Right cardiac atrium (tissue), 5 donors: ENCODE measurements around the gene CCDC107. TPM values are rescaled to one million over a fixed set of nuclear protein-coding genes. Genes with fewer than 3 reads are reported as not detected.
A peak's percentile ranks its signal among the peaks of the same experiment; 100 is the strongest.
"Not testable (repeated sequence)": the region's sequence is repeated elsewhere in the genome, so short reads cannot be mapped to it uniquely, and the experiment has no call there.

ENCODE experiments used
- ATAC-seq, 2 donors: fragments of 200-7000 bp; cut with Tn5 transposase; one replicate each; pipeline versions ENCODE4 v1.8.0 to v1.9.1; 2020; ENCODE audit warnings: moderate library complexity in 2 of 2, mild to moderate bottlenecking in 1 of 2
- DNase-seq, 3 donors: peaks; one replicate each; pipeline ENCODE4 v3.0.0-alpha.2; 2020
- H3K27ac ChIP-seq: one replicate; pipeline ENCODE4 v1.5.1; 2013; ENCODE audit warnings: mild to moderate bottlenecking, low read length, control low read depth, moderate library complexity
- H3K27me3 ChIP-seq: one replicate; pipeline ENCODE4 v1.6.1; 2013; ENCODE audit not compliant: control insufficient read depth, insufficient read depth
- H3K4me1 ChIP-seq: one replicate; pipeline ENCODE4 v1.6.1; 2013; ENCODE audit warnings: low read length; ENCODE audit not compliant: control insufficient read depth, insufficient read depth
- H3K4me3 ChIP-seq: one replicate; pipeline ENCODE4 v1.5.1; 2013; ENCODE audit warnings: low read length, control low read depth
- H3K9me3 ChIP-seq: one replicate; pipeline ENCODE4 v1.6.1; 2013; ENCODE audit warnings: low read length; ENCODE audit not compliant: control insufficient read depth
- WGBS: extraction: QIAGEN DNeasy Blood & Tissue Kit; methylation state at CpG from one replicate; pipeline ENCODE4 v1.1.7; 2013; 5-methylcytosine and 5-hydroxymethylcytosine counted together
- intact Hi-C, 4 donors: fragments of 100-400 bp; cut with DNase I; formaldehyde crosslinking; loops; one replicate each; pipeline versions ENCODE4 v1.11.0 to v1.14.0; 2022 to 2023
- long read RNA-seq, 4 donors: library from polyadenylated mRNA; unstranded; transcript quantifications; one replicate each; pipeline ENCODE4 v2.0.0, GENCODE V29; 2020 to 2021
- polyA plus RNA-seq: library from polyadenylated mRNA; stranded (reverse); fragments of 200-250 nt; gene quantifications from one replicate; pipeline ENCODE4 v1.2.3, GENCODE V29; 2013
- total RNA-seq, 4 donors: library from RNA; stranded (reverse); fragmentation: NEBNext Ultra II Directional; extraction: Animal tissue kit (Norgen Biotek cat#: 25700); gene quantifications; one replicate each; pipeline ENCODE4 v1.2.1, GENCODE V29; 2021
- donor health status: healthy with polysubstance abuse.
- donor health status: DM: no; HTN: yes; CAD: no.
- donor health status: DM: no; HTN: no; CAD: no.
- donor health status: DM: no; HTN: yes; CAD: no; lungs with severe emphysema.
- donor health status: DM: yes; HTN: yes; CAD: no.

CCDC107 gene, protein sequence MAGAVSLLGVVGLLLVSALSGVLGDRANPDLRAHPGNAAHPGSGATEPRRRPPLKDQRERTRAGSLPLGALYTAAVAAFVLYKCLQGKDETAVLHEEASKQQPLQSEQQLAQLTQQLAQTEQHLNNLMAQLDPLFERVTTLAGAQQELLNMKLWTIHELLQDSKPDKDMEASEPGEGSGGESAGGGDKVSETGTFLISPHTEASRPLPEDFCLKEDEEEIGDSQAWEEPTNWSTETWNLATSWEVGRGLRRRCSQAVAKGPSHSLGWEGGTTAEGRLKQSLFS
- total RNA-seq (10 to 100 TPM; 54.7 to 61.6 (median 60.1) TPM), polyA plus RNA-seq (75.0 TPM)
- long read RNA-seq, donor 1, transcript CCDC107-204 (6 exons, 1,173 nt): major isoform, 46 of 107 reads
- long read RNA-seq, donor 1, transcript CCDC107-206 (5 exons, 1,242 nt): minor isoform, 40 of 107 reads
- long read RNA-seq, donor 1, transcript CCDC107-202 (4 exons, 1,016 nt): minor isoform, 10 of 107 reads
- long read RNA-seq, donor 1, partial matches to known transcripts: 1 of 107 reads
- long read RNA-seq, donor 1, other reads (novel, unspliced or antisense): 9 of 107 reads
- long read RNA-seq, donor 2, transcript CCDC107-206 (5 exons, 1,242 nt): major isoform, 26 of 77 reads
- long read RNA-seq, donor 2, transcript CCDC107-202 (4 exons, 1,016 nt): minor isoform, 7 of 77 reads
- long read RNA-seq, donor 2, transcript CCDC107-204 (6 exons, 1,173 nt): minor isoform, 21 of 77 reads
- long read RNA-seq, donor 2, transcript CCDC107-203 (5 exons, 899 nt): minor isoform, 5 of 77 reads
- long read RNA-seq, donor 2, partial matches to known transcripts: 0 of 77 reads
- long read RNA-seq, donor 2, other reads (novel, unspliced or antisense): 17 of 77 reads
- long read RNA-seq, donor 3, transcript CCDC107-202 (4 exons, 1,016 nt): minor isoform, 14 of 136 reads
- long read RNA-seq, donor 3, transcript CCDC107-204 (6 exons, 1,173 nt): minor isoform, 41 of 136 reads
- long read RNA-seq, donor 3, transcript CCDC107-206 (5 exons, 1,242 nt): major isoform, 49 of 136 reads
- long read RNA-seq, donor 3, partial matches to known transcripts: 11 of 136 reads
- long read RNA-seq, donor 3, other reads (novel, unspliced or antisense): 21 of 136 reads
- long read RNA-seq, donor 4, transcript CCDC107-204 (6 exons, 1,173 nt): major isoform, 26 of 59 reads
- long read RNA-seq, donor 4, transcript CCDC107-206 (5 exons, 1,242 nt): minor isoform, 17 of 59 reads
- long read RNA-seq, donor 4, transcript CCDC107-202 (4 exons, 1,016 nt): minor isoform, 5 of 59 reads
- long read RNA-seq, donor 4, partial matches to known transcripts: 3 of 59 reads
- long read RNA-seq, donor 4, other reads (novel, unspliced or antisense): 6 of 59 reads

DNA sequence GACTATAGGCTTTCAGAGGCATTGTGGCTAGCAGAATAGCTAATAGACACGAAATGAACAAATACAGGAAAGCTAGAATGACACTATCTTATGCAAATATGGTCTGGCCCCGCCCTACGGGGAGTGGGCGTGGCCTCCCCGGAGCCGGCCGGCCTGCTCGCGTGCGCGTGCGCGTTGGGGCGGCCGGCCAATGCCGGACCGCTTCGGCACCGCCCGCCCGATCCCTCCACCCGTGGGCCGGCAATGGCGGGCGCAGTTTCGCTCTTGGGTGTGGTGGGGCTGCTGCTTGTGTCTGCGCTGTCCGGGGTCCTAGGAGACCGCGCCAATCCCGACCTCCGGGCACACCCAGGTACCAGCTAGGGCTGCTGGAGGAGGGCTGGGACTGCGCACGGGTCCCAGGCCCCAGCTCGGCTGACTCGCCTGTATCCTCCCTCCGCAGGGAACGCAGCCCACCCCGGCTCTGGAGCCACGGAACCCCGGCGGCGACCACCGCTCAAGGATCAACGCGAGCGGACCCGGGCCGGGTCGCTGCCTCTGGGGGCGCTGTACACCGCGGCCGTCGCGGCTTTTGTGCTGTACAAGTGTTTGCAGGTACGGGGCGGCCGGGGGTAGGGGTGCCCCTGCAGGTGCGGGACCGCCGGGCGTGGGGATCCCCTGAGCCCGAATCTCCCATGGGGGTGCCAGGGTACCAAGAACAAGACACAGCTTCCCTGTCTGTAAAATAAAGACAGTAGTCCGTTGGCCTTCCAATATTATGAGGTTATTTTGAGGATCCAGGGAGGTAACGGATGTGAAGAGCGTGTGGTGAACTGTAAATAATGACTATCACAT is at the start of gene CCDC107:
CCDC107 (plus strand) TSS at position 156 of the 831 bp plus-strand sequence; CDS start at position 244, 88 bp downstream.
- no peaks in the 10 kb centered on the region for H3K9me3 ChIP-seq
- H3K4me1 ChIP-seq: no peaks in the 10 kb centered on the region
- peak within 1 kb of the TSS; percentile 85 for H3K4me3 ChIP-seq
- peak within 1 kb of the TSS; percentile 99 for H3K27ac ChIP-seq
- H3K27me3 ChIP-seq: no peaks in the 10 kb centered on the region
- intact Hi-C loops: loop anchor here in 1 of 4 donors (5.0 kb wide), 1 partner anchor 89 kb away; the partner anchor contains the start of genes GBA2 and RGP1
- ATAC-seq (peak; percentile 84 to 86), DNase-seq (peak; percentile 88 to 95 (median 95))
- under 1% methylated on average over 67 of the region's 67 CpGs for WGBS

DNA sequence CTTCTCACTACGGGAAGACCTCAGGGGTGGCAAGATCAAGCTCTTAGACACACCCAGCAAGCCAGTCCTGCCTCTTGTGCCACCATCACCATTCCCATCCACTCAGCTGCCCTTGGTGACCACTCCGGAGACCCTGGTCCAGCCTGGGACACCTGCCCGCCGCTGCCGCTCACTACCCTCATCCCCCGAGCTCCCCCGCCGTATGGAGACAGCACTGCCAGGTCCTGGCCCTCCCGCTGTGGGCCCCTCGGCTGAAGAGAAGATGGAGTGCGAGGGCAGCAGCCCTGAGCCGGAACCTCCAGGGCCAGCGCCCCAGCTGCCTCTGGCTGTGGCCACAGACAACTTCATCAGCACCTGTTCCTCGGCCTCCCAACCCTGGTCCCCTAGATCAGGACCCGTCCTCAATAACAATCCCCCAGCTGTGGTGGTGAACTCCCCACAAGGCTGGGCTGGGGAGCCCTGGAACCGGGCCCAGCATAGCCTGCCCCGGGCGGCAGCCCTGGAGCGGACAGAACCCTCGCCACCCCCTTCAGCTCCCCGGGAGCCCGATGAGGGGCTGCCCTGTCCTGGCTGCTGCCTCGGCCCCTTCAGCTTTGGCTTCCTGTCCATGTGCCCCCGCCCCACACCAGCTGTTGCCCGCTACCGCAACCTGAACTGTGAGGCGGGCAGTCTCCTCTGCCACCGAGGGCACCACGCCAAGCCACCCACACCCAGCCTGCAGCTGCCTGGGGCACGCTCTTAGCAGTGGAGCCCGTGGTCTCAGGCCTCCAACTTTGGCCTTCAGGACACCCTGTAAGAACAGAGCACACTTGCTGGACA is 48.9 kb upstream of the CCDC107 start:
- Histone ChIP-seq H3K27me3 (no peaks in the 10 kb centered on the region), H3K4me3 (no peak overlapping the region), H3K4me1 (peaks cover 3% of the 10 kb centered on the region), H3K27ac (no peak overlapping the region), H3K9me3 (no peaks in the 10 kb centered on the region)
- intact Hi-C loops: no loop called here
- WGBS: 89% methylated on average over 31 of the region's 31 CpGs
- ATAC-seq: no peak
- DNase-seq: peak; percentile 38 to 65 (median 60)

DNA sequence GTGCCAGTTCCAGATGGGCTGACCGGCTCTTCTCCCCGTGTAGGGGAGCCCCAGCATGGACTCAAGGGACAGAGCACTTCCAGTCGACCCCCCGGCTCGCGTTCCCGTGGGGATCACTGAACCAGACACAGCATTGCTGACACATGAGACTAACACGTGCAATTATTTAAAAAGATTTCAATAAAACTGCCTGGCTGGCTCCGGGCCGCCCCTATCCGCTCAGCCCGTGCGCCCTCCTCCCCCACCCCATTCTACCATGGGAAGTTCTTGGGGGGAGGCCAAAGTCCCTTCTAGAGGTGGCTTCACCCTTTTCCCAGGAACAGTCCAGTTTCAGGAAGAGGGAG is 48.3 kb upstream of the CCDC107 start:
- no peak overlapping the region for H3K4me3 ChIP-seq
- 81% methylated on average over 13 of the region's 13 CpGs for WGBS
- ATAC-seq (no peak), DNase-seq (no peak)
- no peaks in the 10 kb centered on the region for H3K9me3 ChIP-seq
- no peak overlapping the region for H3K27ac ChIP-seq
- H3K27me3 ChIP-seq: no peaks in the 10 kb centered on the region
- H3K4me1 ChIP-seq: peaks cover 3% of the 10 kb centered on the region
- intact Hi-C loops: no loop called here

DNA sequence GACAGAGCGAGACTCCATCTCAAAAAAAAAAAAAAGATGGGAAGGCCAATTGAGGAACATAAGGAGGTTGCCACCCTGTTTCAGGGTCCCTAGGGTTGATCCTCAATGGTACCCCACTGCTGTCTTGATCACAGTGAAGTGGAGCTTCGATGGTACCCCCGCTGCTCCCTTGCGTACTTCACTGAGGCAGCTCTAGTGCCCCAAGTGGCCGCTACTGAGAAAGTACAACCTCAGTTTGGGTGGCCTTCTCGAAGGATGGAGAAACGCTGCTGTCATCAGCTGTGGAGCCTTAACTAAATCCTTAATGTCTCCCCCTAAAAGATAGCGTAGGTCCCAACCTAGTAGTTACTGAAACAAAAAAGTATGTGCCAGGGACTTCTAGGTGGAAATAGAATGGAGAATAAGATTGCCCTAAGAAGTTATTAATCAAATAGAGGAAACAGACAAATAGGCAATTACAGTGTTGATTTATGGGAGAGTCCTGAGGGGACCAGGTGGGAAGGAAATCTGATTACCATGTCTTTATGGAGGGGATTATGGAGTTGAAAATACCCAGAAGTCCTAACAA is 46.8 kb upstream of the CCDC107 start:
- Histone ChIP-seq H3K4me3 (no peak overlapping the region), H3K27ac (no peak overlapping the region), H3K4me1 (peaks cover 3% of the 10 kb centered on the region), H3K27me3 (no peaks in the 10 kb centered on the region), H3K9me3 (no peaks in the 10 kb centered on the region)
- ATAC-seq (peak; percentile 36 to 58), DNase-seq (peak in 2 of 3 donors; percentile 45 to 75)
- WGBS: 19% methylated on average over 8 of the region's 8 CpGs
- intact Hi-C loops: no loop called here

DNA sequence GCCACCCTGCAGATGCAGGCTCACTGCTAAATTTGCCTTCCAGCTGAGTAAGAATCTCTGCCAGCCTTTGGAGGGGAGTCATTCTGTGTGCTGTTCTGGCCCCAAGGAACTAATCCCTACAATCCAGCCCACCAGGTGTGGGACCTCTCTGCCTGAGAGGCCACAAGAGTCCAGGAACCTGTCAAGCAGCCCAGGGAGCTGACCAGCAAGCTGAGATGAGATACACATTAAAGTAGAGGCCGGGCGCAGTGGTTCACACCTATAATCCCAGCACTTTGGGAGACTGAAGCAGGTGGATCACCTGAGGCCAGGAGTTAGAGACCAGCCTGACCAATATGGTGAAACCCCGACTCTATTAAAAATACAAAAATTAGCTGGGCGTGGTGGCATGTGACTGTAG is 46.0 kb upstream of the CCDC107 start:
- H3K9me3 ChIP-seq, H3K27ac ChIP-seq, H3K4me1 ChIP-seq, H3K27me3 ChIP-seq, H3K4me3 ChIP-seq, intact Hi-C loops, ATAC-seq: not testable (repeated sequence)
- DNase-seq: peak in 1 of 3 donors; percentile 30
- whole genome bisulfite sequencing: 90% methylated on average over 4 of the region's 4 CpGs

DNA sequence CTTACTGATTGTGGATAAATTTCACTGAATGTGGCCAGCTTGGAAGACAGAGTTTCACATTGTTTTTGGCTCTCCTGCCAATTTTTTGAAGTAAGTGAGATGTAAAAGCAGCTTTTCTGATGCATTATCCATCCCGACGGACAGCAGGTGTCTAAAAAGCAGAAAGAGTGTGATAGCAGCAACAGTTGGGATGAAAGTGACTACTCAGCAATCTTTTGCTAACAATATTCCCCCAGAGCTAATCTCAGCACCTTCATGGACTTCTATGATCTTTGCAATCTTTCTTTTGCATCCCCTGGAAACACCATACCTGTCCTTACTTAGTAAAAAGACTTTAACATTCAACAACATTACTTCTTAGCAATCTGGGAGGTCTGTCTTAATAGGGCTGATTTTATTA is 45.2 kb upstream of the CCDC107 start:
- no peak overlapping the region for H3K4me3 ChIP-seq
- H3K27me3 ChIP-seq: no peaks in the 10 kb centered on the region
- ATAC-seq: no peak
- H3K9me3 ChIP-seq: no peaks in the 10 kb centered on the region
- no peak overlapping the region for H3K27ac ChIP-seq
- 93% methylated on average over 2 of the region's 2 CpGs for WGBS
- intact Hi-C loops: no loop called here
- peaks cover 3% of the 10 kb centered on the region for H3K4me1 ChIP-seq
- DNase-seq: no peak

DNA sequence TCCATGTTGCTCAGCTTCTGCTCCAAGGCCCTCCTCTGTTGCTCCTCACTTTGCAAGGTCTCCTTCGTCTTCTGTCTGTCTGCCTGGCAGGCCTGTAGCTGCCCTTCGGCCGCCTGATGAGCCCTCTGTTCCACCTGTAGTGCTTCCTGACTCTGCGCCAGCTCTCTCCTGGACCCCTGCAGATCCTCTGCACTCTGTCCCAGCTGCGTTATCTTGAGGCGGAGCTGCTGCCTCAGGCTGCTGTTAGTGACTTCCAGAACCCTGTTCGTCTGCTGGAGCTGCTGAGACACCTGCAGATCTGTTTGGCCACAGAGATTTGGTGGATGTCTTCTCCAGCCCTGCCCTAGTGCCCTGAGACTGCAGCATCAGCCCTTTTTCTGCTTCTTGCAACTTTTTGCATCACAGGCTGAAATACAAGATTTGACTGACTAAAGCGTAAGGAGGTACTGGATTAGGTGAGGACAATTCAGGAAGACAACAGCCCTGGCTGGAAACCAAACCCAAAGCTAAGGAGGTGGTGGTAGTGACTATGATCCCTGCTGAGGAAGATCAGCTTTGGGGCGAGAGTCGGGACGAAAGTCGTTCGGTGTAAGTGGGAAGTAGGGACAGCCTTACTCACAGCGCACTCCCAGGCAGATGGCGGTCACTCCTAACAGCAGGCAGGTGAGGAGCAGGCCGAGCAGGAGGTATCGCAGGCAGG is 42.0 kb upstream of the CCDC107 start:
- no peak overlapping the region for H3K27ac ChIP-seq

DNA sequence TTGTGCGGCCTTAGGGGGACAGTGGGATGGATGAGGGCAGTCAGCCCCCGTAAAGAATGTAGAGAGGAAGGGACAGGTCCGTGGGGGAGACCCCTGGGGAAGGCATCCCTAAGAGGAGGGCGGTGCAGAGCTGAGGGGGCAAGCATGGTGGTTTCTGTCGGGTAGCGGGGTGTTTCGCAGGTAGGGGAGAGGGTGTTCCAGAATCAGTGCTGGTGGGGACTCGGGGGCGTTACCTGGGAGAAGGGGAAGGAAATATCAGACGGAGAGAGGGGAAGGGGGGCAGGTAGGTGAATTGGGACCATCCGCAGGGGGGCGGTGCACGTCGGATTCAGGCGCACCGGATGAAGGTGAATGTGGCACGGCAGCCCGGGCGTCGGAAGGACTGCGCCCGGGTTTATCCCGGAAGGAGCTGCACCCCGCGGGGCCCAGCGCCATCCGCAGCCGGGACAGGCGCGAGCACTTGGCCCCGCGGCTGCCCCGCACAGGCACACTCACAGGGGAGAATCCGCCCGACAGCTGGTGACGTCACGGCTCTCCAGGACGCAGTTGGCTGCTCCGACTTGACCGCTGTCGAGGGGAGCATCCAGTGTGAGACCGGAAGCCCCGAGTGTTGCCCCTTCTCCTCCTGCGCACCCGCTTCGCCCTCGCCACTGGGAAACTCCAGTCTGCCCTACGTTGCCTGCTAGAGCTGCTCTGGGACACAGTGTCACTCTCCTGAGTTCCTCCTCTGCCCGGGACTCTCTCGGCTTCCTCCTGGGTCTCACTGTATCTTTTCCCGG is 41.2 kb upstream of the CCDC107 start:
- no peaks in the 10 kb centered on the region for H3K9me3 ChIP-seq
- WGBS: 7% methylated on average over 51 of the region's 51 CpGs

More for the DNA sequence above, 42.0 kb upstream of the CCDC107 start:
- intact Hi-C loops: no loop called here
- Histone ChIP-seq H3K9me3 (no peaks in the 10 kb centered on the region), H3K4me1 (peaks cover 2% of the 10 kb centered on the region), H3K27me3 (no peaks in the 10 kb centered on the region), H3K4me3 (no peak overlapping the region)
- ATAC-seq (peak in 1 of 2 donors; percentile 4), DNase-seq (peak in 1 of 3 donors; percentile 28)
- WGBS: 70% methylated on average over 17 of the region's 17 CpGs

More for the DNA sequence above, 41.2 kb upstream of the CCDC107 start:
- Histone ChIP-seq H3K27ac (no peak overlapping the region), H3K4me1 (no peaks in the 10 kb centered on the region), H3K27me3 (no peaks in the 10 kb centered on the region), H3K4me3 (peak overlapping the region; percentile 47)
- ATAC-seq: peak; percentile 70 to 81
- peak; percentile 84 to 92 (median 89) for DNase-seq
- intact Hi-C loops: no loop called here
